ENCODE data around the gene RSBN1L.

RSBN1L gene

DNA sequence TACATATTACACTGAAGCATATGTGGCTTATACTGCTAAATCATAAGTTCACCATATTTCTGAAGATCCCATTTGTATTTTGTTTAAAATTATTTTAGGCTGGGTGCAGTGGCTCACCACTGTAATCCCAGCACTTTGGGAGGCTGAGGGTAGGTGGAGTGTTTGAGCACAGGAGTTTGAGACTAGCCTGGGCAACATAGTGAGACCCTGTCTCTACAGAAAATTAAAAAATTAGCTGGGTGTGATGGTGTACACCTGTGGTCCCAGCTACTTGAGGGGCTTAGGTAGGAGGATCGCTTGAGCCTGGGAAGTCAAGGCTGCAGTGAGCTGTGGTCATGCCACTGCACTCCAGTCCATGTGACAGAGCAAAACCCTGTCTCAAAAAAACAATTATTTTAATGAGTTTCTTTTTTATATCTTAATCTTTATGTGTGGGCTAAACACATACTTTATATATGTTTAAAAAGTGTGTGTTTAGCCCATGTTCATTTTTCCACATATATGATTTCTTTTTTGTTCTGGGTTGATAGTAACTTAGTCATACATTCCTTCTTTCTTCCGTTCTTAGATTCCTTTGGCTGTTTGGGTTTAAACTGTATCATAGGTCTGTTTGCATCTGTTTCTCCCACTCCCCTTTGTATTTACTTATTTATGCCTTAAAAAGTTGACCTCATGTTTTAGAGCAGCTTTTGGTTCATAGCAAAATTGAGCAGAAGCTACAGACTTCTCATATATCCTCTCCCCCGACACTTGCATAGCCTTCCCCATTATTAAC, 33.5 kb downstream of the RSBN1L start:
- DNase-seq (ENCODE audit: low read depth, low spot score): no peak

DNA sequence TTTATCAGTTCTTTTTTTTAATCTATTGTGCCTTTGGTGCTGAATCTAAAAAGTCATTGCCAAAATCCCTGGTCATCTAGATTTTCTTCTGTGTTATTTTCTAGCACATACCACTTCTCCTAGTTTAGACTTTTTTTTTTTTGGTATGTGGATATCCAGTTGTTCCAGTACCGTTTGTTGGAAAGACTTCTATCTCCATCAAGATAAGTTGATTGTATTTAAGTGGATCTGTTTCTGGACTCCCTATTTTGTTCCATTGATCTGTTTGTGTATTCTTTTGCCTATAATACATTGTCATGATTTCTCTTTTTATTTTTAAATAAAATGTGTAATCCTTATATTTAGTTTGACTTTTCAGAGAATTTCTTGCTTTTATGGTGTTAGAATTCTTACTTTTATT, 35.5 kb downstream of the RSBN1L start:
- no peak for DNase-seq (ENCODE audit: low read depth, low spot score)

DNA sequence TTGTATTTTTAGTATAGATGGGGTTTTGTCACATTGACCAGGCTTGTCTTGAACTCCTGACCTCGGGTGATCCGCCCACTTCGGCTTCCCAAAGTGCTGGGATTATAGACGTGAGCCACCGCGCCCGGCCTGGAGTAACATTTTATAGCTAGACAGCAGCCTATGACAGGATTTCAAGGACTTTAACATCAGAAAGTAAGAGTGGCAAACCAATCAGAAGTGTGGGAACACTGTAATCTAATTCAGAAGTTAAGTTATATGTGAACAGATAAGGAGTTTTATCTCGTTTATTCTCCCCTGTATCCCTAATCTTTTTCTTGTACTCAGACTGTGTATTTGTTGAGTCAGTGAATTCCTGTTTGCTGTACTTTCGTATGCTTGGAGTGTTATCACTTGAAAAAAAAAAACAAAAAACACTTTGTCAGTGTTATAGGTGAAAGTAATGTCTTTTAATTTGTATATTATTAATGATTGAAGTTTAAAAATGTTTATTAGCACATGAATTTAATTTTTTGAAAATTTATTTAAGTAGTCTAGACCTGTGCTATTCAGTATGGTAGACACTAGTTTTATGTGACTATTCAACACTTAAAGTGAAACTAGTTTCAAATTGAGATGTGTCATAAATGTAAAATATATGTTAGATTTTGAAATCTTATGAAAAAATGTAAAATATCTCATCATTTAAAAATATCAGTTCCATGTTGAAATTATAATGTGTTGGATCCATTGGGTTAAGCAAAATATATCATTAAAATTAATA, 38.6 kb downstream of the RSBN1L start:
- DNase-seq (ENCODE audit: low read depth, low spot score): no peak

DNA sequence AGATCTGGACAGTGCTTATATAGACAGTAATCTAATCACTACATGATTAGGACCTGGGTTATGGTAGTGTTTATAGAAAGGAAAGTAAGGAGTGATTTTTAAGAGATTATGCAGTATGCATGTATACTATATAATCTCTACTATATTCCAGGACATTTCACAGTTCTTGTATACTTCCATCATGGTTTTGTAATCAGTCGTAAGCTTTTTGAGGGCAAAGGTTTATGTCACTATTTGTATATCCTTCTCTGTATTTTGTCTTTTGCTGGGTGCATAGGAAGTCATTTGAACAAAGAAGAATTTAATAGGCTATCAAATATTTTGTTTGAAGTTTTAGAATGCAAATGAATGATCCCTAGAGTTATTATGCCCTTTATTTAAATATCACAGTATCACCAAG, 39.2 kb downstream of the RSBN1L start:
- no peak for DNase-seq (ENCODE audit: low read depth, low spot score)

DNA sequence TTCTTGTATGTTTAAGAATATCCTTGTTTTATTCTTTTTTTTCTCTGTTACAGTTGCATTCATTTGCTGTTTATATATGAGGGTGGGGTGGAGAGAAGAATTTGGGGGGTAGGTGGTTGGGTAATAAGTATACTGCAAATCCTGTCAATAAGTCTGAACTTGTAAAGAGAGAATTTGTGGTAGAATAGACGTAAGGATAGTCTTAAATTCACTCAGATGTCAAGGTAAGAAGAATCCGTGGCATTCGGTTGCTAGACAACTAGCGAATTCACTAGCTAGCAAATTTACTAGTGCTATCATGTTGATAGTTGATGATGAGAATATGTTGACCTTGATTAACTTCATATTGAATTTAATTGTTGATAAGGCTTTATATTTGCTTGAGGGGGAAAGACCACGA, 40.7 kb downstream of the RSBN1L start:
- no peak for DNase-seq (ENCODE audit: low read depth, low spot score)

DNA sequence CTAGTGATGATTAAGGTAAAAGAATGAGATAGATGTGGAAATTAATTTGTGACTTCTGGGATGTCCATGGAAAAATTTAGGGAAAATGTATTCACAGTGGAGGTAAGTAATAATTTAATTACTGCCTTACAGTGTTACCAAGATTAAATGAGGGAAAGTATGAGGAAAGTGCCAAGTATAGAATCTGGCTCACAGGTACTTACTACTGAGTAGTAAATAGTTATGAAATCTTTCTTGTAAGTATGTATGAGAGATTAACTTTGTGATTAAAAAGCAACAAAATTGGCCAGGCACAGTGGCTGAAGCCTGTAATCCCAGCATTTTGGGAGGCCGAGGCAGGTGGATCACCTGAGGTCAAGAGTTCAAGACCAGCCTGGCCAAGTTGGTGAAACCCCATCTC, 42.1 kb downstream of the RSBN1L start:
- DNase-seq (ENCODE audit: low read depth, low spot score): no peak

DNA sequence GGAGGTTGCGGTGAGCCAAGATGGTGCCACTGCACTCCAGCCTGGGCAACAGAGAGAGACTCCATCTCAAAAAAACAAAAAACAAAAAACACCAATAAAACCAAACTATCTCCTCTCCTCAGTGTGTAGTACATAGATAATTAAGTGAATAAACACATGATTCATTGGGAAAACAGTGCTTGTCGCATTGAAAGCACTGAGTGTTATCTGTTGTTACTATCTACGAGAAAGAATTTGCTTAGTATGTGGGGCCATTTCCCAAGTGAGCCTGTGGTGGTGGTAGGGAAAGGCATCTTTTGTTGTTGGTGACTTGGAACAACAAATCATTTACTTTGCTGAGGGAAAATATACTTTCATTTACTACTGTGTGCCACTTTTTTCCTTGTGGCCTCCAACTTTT, 42.6 kb downstream of the RSBN1L start:
- no peak for DNase-seq (ENCODE audit: low read depth, low spot score)

DNA sequence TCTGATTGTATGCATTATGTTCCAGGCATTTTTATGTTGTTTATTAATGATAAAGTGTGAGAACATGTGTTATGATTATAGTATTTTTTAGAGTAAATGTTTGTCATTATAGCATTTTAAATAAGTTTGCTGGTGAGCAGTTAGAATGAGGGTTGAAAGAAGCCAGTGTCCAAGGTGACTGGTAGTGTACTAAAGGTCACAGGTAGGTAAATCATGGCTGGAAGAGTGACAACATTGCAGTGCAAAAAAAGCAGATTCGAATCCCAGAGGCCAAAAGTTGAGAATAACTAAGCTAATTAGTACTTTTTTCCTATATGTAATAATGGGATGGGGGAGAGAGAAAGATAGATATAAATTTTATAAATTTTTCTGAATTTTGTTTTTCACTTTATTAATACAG, 44.0 kb downstream of the RSBN1L start:
- no peak for DNase-seq (ENCODE audit: low read depth, low spot score)

DNA sequence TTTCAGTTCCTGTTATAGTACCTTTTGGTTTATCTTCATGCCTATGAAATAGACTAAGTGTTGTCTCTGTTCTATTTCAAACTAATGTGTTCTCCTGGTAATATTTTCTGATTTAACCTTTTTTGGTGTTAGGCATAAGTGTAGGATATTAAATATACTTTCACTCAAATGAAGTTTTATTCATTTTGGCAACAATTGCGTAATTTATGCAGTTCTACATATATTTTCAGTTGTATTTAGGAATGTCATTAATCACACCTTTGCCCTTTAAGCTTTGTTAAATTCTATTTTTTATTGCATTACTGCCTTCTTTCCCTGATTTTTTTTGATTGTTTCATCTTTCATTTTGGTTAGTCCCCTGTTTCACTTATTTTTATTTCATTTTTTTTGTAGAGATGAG, 47.3 kb downstream of the RSBN1L start:
- DNase-seq (ENCODE audit: low read depth, low spot score): no peak

DNA sequence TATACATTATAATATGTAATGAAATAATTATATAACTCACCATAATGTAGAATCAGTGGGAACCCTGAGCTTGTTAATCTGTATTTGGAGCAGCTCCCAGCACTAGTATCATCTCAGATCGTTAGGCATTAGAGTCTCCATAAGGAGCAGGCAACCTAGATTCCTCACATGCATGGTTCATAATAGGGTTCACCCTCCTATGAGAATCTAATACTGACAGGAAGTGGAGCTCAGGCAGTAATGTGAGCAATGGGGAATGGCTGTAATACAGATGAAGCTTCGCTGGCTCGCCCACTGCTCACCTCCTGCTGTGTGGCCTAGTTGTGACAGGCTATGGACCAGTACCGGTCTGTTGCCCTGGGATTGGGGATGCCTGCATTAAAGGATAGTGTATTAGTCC, 49.5 kb downstream of the RSBN1L start:
- DNase-seq (ENCODE audit: low read depth, low spot score): no peak

DNA sequence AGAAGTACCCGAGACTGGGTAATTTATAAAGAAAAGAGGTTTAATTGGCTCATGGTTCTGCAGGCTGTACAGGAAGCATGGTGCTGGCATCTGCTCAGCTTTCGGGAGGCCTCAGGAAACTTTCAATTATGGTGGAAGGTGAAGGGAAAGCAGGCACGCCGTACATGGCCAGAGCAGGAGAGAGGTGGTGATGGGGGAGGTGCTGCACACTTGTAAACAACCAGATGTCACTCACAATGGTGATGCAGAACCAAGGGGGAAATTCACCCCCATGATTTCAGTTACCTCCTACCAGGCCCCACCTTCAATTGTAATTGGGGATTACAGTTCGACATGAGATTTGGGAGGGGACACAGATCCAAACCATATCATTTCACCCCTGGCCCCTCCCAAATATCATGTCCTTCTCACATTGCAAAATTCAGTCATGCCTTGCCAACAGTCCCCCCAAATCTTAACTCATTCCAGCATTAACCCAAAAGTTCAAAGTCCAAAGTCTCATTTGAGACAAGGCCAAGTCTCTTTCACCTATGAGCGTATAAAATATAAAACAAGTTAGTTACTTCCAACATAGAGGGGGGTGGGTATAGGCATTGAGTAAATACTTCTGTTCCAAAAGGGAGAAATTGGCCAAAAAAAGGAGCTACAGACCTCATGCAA, 50.0 kb downstream of the RSBN1L start:
- DNase-seq (ENCODE audit: low read depth, low spot score): no peak

DNA sequence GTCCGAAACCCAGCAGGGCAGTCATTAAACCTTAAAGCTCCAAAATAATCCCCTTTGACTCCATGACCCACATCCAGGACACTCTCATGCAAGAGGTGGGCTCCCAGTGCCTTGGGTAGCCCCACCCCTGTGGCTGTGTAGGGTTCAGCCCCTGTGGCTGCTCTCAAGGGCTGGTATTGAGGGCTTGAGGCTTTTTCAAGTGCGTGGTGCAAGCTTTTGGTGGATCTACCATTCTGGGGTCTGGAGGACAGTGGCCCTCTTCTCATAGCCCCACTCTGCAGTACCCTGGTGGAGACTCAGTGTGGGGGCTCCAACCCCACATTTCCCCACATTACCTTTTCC, 50.5 kb downstream of the RSBN1L start:
- DNase-seq (ENCODE audit: low read depth, low spot score): no peak

DNA sequence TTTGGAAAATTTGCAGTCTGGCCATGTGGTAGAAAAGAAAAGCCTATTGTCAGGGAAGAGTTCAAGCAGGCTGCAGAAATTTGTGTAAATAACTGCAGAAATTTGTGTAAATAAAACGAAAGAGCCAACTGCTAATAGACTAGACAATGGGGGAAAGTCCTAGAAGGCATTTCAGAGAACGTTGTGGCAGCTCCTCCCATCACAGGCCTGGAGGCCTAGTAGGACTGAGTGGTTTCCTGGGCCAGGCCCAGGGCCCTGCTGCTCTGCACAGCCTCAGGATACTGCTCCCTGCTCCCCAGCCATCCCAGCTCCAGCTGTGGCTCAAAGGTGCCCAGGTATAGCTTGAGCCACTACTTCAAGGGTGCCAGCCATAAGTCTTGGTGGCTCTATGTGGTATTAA, 50.9 kb downstream of the RSBN1L start:
- DNase-seq (ENCODE audit: low read depth, low spot score): no peak

DNA sequence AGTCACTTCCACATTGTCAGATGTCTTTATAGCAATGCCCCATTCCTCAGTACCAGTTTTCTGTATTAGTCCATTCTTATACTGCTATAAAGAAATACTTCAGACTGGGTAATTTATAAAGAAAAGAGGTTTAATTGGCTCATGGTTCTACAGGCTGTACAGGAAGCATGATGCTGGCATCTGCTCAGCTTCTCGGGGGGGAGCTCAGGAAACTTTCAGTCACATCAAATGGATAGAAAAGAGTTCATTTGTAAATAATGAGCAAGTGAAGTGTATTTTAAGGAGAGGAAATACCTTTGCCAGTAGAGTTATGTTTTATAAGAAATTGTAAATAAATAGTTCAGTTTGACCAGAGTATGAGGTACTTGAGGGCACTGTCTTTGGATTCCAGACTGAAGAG, 51.5 kb downstream of the RSBN1L start:
- DNase-seq (ENCODE audit: low read depth, low spot score): no peak

DNA sequence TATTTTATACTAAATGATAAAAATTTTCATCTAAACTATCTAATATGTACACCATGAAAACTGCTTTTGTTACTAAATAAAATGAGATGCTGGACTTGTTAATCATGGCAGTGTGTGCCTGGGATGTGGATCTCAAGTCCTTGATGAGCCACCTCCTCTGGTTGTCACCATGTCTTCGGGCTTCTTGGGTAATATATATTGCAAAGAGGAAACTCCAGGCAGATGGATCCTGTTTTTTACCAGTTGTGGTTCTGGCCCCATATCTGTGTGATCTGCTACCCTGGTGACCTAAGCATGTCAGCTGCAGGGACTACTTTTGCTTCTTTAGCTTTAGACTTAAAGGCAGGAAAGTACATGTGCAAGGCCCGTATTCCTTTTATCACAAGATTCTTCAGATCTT, 55.8 kb downstream of the RSBN1L start:
- no peak for DNase-seq (ENCODE audit: low read depth, low spot score)

DNA sequence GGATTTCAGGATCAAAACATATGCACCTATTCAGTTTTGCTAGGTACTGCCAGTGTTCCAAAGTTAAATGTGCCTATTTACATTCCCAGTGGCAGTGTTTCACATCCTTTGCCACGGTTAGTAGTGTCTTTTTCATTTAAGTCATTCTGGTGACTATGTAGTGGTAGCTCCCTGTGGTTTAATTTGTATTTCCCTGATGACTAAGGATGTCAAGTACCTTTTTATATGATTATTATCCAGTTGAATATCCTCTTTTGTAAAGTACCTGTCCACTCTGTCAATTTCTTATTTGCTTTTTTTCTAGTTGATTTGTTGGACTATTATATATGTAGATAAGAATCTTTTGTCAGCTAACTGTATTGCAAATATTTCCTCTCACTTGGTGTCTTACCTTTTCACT, 56.9 kb downstream of the RSBN1L start:
- DNase-seq (ENCODE audit: low read depth, low spot score): no peak

DNA sequence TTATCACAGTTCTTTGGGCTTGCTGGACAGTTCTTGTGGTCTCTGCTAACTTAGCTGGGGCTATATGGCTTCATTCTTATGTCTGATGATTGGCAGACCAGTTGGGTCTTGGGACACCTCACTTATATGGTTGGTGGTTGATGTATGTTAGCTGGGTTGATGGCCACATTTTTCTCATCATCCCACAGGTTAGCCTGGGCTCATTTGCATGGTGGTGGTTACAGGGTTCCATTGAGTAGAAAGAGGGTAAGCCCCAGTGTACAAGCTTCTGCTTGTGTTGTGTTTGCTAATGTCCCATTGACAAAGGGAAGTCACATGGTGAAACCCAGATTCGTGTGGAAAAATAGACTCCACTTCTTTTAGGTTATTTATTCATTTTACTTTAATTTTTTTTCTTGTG, 61.3 kb downstream of the RSBN1L start:
- no peak for DNase-seq (ENCODE audit: low read depth, low spot score)

DNA sequence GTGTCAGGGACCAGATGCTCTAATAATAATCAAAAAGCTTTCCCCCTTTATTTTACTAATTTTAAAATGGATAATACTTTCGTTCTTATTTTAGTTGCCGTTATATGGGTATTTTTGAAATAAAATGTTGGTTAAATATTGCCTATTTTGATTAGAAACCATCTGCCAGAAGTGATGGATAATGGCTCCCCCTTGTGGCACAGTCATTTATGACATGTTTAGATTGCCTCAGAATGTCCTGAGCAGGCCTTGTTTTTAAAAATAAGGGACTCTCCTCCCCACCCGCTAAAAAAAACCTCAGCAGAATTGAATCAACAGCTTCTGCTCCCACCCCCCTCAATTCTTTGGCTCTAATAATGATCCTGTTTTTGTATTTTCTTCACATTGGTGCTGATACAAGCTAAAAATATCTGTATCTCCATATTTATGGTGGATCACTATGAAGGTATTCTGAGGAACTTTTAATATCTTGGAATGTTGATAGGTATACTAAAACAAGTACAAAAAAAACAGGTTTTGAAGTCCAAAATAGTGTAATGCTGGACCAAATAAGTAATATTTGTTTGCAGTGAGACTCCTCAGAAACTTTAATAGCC, 63.1 kb downstream of the RSBN1L start:
- peak; percentile 9 for DNase-seq (ENCODE audit: low read depth, low spot score)

DNA sequence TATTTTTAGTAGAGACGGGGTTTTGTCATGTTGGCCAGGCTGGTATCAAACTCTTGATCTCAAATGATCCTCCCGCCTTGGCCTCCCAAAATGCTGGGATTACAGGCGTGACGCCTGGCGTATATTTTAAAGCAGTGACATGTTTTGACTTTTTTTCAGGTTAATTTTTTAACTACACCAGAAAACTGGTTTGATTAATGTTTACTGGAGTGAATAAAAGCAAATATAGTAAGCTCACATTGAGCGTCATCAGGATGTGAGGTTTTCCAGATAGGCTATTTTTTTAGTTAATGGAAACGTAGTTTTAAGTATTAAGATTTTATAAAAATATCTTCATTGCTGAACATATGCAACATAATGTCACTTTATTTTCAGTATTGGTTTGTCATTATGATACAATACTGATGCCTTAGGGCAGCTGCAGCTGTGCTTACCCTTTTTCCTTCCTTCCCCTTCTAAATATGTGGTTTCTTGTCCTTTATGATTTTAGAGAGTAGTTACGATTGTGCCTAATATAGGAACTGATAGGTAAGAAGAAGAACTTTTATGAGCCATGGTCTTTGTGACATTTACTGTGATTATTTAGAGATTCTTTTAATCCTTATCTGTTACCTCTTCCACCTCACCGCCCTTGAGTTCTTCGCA, 64.7 kb downstream of the RSBN1L start:
- no peak for DNase-seq (ENCODE audit: low read depth, low spot score)

DNA sequence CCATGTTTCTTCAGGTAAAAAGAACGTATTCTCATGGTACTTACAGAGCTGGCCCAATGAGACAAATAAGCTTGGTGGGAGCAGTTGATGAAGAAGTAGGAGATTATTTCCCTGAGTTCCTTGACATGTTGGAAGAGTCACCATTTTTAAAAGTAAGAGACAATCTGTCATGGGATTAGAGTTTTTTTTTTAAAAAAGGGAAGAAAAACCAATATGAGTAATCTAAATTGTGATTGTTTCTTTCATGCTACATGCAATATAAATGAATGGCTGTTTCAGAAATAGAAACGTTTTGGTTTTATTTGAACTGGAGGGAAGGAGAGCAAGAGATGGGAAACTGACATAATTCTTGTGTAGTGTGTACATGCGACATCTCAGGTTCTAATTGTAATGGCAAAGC, 69.2 kb downstream of the RSBN1L start:
- no peak for DNase-seq (ENCODE audit: low read depth, low spot score)

DNA sequence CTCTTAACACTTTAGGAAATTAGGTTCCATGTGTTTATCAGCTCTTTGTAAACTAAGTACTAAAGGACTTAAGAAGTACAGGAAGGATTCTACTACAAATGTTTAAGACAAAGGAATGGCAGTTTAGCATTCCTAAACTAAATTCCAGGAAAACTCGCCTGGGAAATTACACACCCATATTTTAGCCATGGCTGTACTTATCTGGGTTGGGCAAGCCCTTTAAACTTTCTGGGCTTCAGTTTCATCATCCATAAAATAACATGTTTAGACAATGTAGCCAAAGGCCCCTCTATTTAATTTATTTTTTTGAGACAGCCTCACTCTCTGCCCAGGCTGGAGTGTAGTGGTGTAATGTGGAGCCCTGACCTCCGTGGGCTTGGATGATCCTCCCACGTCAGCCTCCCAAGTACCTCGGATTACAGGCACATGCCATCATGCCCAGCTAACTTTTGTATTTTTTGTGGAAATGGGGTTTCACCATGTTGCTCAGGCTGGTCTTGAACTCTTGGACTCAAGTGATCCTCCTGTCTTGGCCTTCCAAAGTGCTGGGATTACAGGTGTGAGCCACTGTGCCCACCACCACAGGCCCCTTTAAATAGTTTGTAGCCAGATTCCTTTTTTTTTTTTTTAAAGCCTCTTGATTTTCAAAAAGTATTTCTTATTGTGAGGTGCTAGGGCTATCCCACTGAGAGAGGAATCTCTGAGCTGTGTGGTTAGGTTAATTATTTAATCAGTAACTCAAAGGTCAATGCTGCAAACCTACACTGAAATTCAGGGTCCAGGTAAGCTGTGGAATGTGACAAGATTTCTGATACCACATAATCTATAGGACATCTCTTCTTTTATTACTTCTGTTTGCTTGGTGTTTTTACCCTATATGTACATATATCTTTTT, 69.9 kb downstream of the RSBN1L start:
- DNase-seq (ENCODE audit: low read depth, low spot score): no peak
